HepG2 (cell line): Measurements from ENCODE around the gene ARHGAP19. TPM values are rescaled to one million over a fixed set of nuclear protein-coding genes. Genes with fewer than 3 reads are reported as not detected.

Source experiments
- BCL3 ChIP-seq: sonication (generic); formaldehyde crosslinking; IDR thresholded peaks from 2 replicates; pipeline ENCODE4 v1.5.1; 2020; ENCODE audit warnings: mild to moderate bottlenecking, missing genetic modification reagents, moderate library complexity
- CC2D1A ChIP-seq: sonication (generic); formaldehyde crosslinking; IDR thresholded peaks from 2 replicates; pipeline ENCODE4 v1.8.1; 2023; ENCODE audit warnings: mild to moderate bottlenecking, missing genetic modification reagents
- CEBPG ChIP-seq: IDR thresholded peaks from 2 replicates; pipeline ENCODE4 v1.6.1; 2016
- HNRNPH1 ChIP-seq: fragments of 200-400 bp; formaldehyde crosslinking; optimal IDR thresholded peaks from 2 replicates; pipeline ENCODE3; 2017; ENCODE audit warnings: mild to moderate bottlenecking, low read depth, low read length
- JUNB ChIP-seq: sonication (generic); formaldehyde crosslinking; IDR thresholded peaks from 2 replicates; pipeline ENCODE4 v1.8.0; 2022; ENCODE audit warnings: missing genetic modification reagents, mild to moderate bottlenecking, borderline replicate concordance
- NAIF1 ChIP-seq: sonication (generic); formaldehyde crosslinking; IDR thresholded peaks from 2 replicates; pipeline ENCODE4 v1.5.0; 2020; ENCODE audit warnings: mild to moderate bottlenecking, missing genetic modification reagents, borderline replicate concordance
- NR2F6 ChIP-seq, 2 experiments: IDR thresholded peaks; 2 replicates each; pipeline ENCODE4 v1.6.1; 2016; ENCODE audit warnings: antibody characterized with exemption in 1 of 2, mild to moderate bottlenecking in 1 of 2
- SKI ChIP-seq: fragments of 450-650 bp; IDR thresholded peaks from one replicate; pipeline ENCODE4 v1.6.1; 2018; ENCODE audit warnings: mild to moderate bottlenecking; ENCODE audit not compliant: partially characterized antibody
- SKIL ChIP-seq: sonication (generic); formaldehyde crosslinking; IDR thresholded peaks from 2 replicates; pipeline ENCODE4 v1.8.0; 2022; ENCODE audit warnings: missing genetic modification reagents, mild to moderate bottlenecking, moderate library complexity, borderline replicate concordance
- SRSF9 ChIP-seq: fragments of 200-400 bp; formaldehyde crosslinking; IDR thresholded peaks from 2 replicates; pipeline ENCODE4 v1.6.1; 2018; ENCODE audit warnings: borderline replicate concordance, mild to moderate bottlenecking, low read depth, low read length; ENCODE audit not compliant: insufficient read depth, poor library complexity, severe bottlenecking
- TIGD3 ChIP-seq: sonication (generic); formaldehyde crosslinking; IDR thresholded peaks from 2 replicates; pipeline ENCODE4 v1.5.1; 2020; ENCODE audit warnings: mild to moderate bottlenecking, missing genetic modification reagents, borderline replicate concordance
- ZFP62 ChIP-seq: sonication (generic); formaldehyde crosslinking; IDR thresholded peaks from 2 replicates; pipeline ENCODE4 v1.4.0; 2020; ENCODE audit warnings: missing genetic modification reagents
- ZNF646 ChIP-seq: sonication (generic); formaldehyde crosslinking; IDR thresholded peaks from 2 replicates; pipeline ENCODE4 v1.9.0; 2021; ENCODE audit warnings: mild to moderate bottlenecking, missing genetic modification reagents
- ZUFSP ChIP-seq: sonication (generic); formaldehyde crosslinking; IDR thresholded peaks from 2 replicates; pipeline ENCODE4 v1.9.0; 2021; ENCODE audit warnings: missing genetic modification reagents, mild to moderate bottlenecking, borderline replicate concordance
- polyA plus RNA-seq, 8 experiments: library from polyadenylated mRNA; depleted of rRNA in 3 of 8; stranded (reverse) in 7 of 8; unstranded in 1 of 8; fragments of >200 nt; fragmentation: Illumina TruSeq in 4 of 8; extraction: Trizol in 4 of 8; gene quantifications; 2 replicates each; pipeline versions ENCODE4 v1.2.1 to v1.2.3, GENCODE V29; 2011 to 2016; ENCODE audit warnings: low read depth in 4 of 8, missing spikeins in 1 of 8, mixed read lengths in 1 of 8; ENCODE audit not compliant: insufficient read depth in 1 of 8
- total RNA-seq, 5 experiments: library from RNA; depleted of rRNA; stranded (reverse); fragments of >200 nt; fragmentation: Illumina TruSeq; extraction: Trizol; gene quantifications; 2 replicates each; pipeline ENCODE4 v1.2.3, GENCODE V29; 2016; ENCODE audit warnings: low read depth in 1 of 5

The ARHGAP19 gene
- total and polyA plus RNA-seq, 2 of the 13 experiments (the other 11 are each of a cell fraction or from before 2014, with no cell fraction given), result 7.6 to 10.0 TPM

- no peak for TF ChIP-seq ZUFSP (CRISPR knock-in tag)
- no peak for TF ChIP-seq ZNF646 (CRISPR knock-in tag)
- peak; percentile 75 for TF ChIP-seq JUNB
- no peak for TF ChIP-seq SRSF9
- TF ChIP-seq CC2D1A (CRISPR knock-in tag), result no peak
- TF ChIP-seq NAIF1 (CRISPR knock-in tag), result no peak; the same call in 1 of the 2 replicates
- TF ChIP-seq SKI, result no peak
- TF ChIP-seq NR2F6 (IDR thresholded peaks at IDR 0.05), result peak; percentile 70
- peak; percentile 80 for TF ChIP-seq NR2F6 (CRISPR knock-in tag; IDR thresholded peaks at IDR 0.05)
- TF ChIP-seq HNRNPH1, result no peak
- TF ChIP-seq ZFP62 (CRISPR knock-in tag), result no peak
- no peak for TF ChIP-seq TIGD3 (CRISPR knock-in tag)
- peak; percentile 68 for TF ChIP-seq CEBPG
- TF ChIP-seq BCL3 (CRISPR knock-in tag), result no peak
- TF ChIP-seq SKIL, result peak; percentile 67; the same call in 1 of the 2 replicates
Observed at GRCh38 chr10:97328646-97329453, 36.4 kb upstream of the ARHGAP19 start (continued).
